HEK293 (cell line): Measurements from ENCODE around the gene FERMT3.

ENCODE experiments used
- CTCF ChIA-PET: fragments of 350-600 bp; formaldehyde crosslinking; extraction: SDS; loops from one replicate; lab custom pipeline; 2021; ENCODE audit warnings: antibody characterized with exemption; lab: Yijun Ruan, JAX
- POLR2A ChIA-PET: fragments of 300-600 bp; formaldehyde crosslinking; extraction: SDS; loops from one replicate; lab custom pipeline; 2020; ENCODE audit warnings: antibody characterized with exemption, inconsistent platforms; lab: Yijun Ruan, JAX
- H3K27ac ChIP-seq: fragments of 200-500 bp; sonication (Bioruptor generic); 2 replicates; pipeline ENCODE4 v1.5.1; 2014; ENCODE audit warnings: low read depth, low read length, control low read depth, inconsistent platforms; ENCODE audit errors: extremely low read depth
- H3K36me3 ChIP-seq, 2 experiments: fragments of 200-500 bp in 1 of 2; sonication (Bioruptor generic) in 1 of 2; 1 replicate in 1 of 2; 2 replicates in 1 of 2; pipeline ENCODE4 v1.5.1; 2014 to 2017; ENCODE audit warnings: inconsistent platforms in 2 of 2, low read length in 2 of 2; ENCODE audit not compliant: control insufficient read depth in 2 of 2, insufficient read depth in 1 of 2
- H3K4me1 ChIP-seq: fragments of 200-500 bp; sonication (Bioruptor generic); 2 replicates; pipeline ENCODE4 v1.5.1; 2014; ENCODE audit warnings: mild to moderate bottlenecking, low read length, inconsistent platforms; ENCODE audit not compliant: control insufficient read depth, insufficient read depth
- H3K4me3 ChIP-seq: 2 replicates; pipeline ENCODE4 v1.5.1; 2011; ENCODE audit warnings: low read depth, mild to moderate bottlenecking, control low read depth, low read length, moderate library complexity
- H3K9me3 ChIP-seq: fragments of 200-500 bp; sonication (Bioruptor generic); 2 replicates; pipeline ENCODE4 v1.5.1; 2014; ENCODE audit warnings: low read depth, low read length, inconsistent platforms; ENCODE audit not compliant: control insufficient read depth, insufficient read depth
- GLIS2 ChIP-seq: fragments of 450-650 bp; formaldehyde crosslinking; IDR thresholded peaks from 2 replicates; pipeline ENCODE4 v1.5.1; 2016; ENCODE audit warnings: missing biosample characterization, missing genetic modification characterization
- KLF1 ChIP-seq: fragments of 450-650 bp; formaldehyde crosslinking; IDR thresholded peaks from 2 replicates; pipeline ENCODE4 v1.5.1; 2016; ENCODE audit warnings: missing biosample characterization, missing genetic modification characterization
- KLF7 ChIP-seq: fragments of 450-650 bp; formaldehyde crosslinking; IDR thresholded peaks from 2 replicates; pipeline ENCODE4 v1.5.1; 2016; ENCODE audit warnings: missing biosample characterization, missing genetic modification characterization, borderline replicate concordance
- REPIN1 ChIP-seq: fragments of 450-650 bp; formaldehyde crosslinking; IDR thresholded peaks from 2 replicates; pipeline ENCODE4 v1.5.1; 2017; ENCODE audit warnings: missing biosample characterization, missing genetic modification characterization, low read depth
- ZBTB1 ChIP-seq: fragments of 450-650 bp; formaldehyde crosslinking; IDR thresholded peaks from 2 replicates; pipeline ENCODE4 v1.5.1; 2016; ENCODE audit warnings: missing biosample characterization, missing genetic modification characterization
- ZFP37 ChIP-seq: fragments of 450-650 bp; formaldehyde crosslinking; IDR thresholded peaks from 2 replicates; pipeline ENCODE4 v1.5.1; 2016; ENCODE audit warnings: missing biosample characterization, missing genetic modification characterization
- ZNF157 ChIP-seq: fragments of 450-650 bp; formaldehyde crosslinking; IDR thresholded peaks from 2 replicates; pipeline ENCODE4 v1.5.1; 2016; ENCODE audit warnings: missing biosample characterization, missing genetic modification characterization
- ZNF19 ChIP-seq: fragments of 450-650 bp; formaldehyde crosslinking; IDR thresholded peaks from 2 replicates; pipeline ENCODE4; 2016; ENCODE audit warnings: missing biosample characterization, missing genetic modification characterization, low read depth
- ZNF292 ChIP-seq: fragments of 450-650 bp; formaldehyde crosslinking; IDR thresholded peaks from 2 replicates; pipeline ENCODE4 v1.5.1; 2016; ENCODE audit warnings: low read depth, missing biosample characterization, missing genetic modification characterization, borderline replicate concordance
- ZNF394 ChIP-seq: fragments of 450-650 bp; formaldehyde crosslinking; IDR thresholded peaks from 2 replicates; pipeline ENCODE4 v1.5.1; 2016; ENCODE audit warnings: missing biosample characterization, missing genetic modification characterization, mild to moderate bottlenecking, moderate library complexity, borderline replicate concordance
- ZNF488 ChIP-seq: fragments of 450-650 bp; formaldehyde crosslinking; IDR thresholded peaks from 2 replicates; pipeline ENCODE4 v1.5.1; 2016; ENCODE audit warnings: missing biosample characterization, missing genetic modification characterization
- ZNF513 ChIP-seq: fragments of 450-650 bp; IDR thresholded peaks from 2 replicates; pipeline ENCODE4 v1.5.1; 2018; ENCODE audit warnings: missing biosample characterization, missing genetic modification characterization
- ZNF521 ChIP-seq: fragments of 450-650 bp; formaldehyde crosslinking; IDR thresholded peaks from 2 replicates; pipeline ENCODE4 v1.5.1; 2017; ENCODE audit warnings: missing biosample characterization, mild to moderate bottlenecking, missing genetic modification characterization
- ZNF549 ChIP-seq: fragments of 450-650 bp; IDR thresholded peaks from 2 replicates; pipeline ENCODE4 v1.5.1; 2018; ENCODE audit warnings: missing biosample characterization, missing genetic modification characterization, mild to moderate bottlenecking, inconsistent platforms, moderate library complexity
- ZNF585B ChIP-seq: fragments of 450-650 bp; formaldehyde crosslinking; IDR thresholded peaks from 2 replicates; pipeline ENCODE4 v1.5.1; 2016; ENCODE audit warnings: missing biosample characterization, missing genetic modification characterization
- ZNF621 ChIP-seq: fragments of 450-650 bp; formaldehyde crosslinking; IDR thresholded peaks from 2 replicates; pipeline ENCODE4 v1.5.1; 2017; ENCODE audit warnings: missing biosample characterization, missing genetic modification characterization
- ZNF660 ChIP-seq: fragments of 450-650 bp; IDR thresholded peaks from 2 replicates; pipeline ENCODE4 v1.5.1; 2018; ENCODE audit warnings: missing biosample characterization, mild to moderate bottlenecking, missing genetic modification characterization
- ZNF791 ChIP-seq: fragments of 450-650 bp; formaldehyde crosslinking; IDR thresholded peaks from 2 replicates; pipeline ENCODE4 v1.5.1; 2016; ENCODE audit warnings: missing biosample characterization, missing genetic modification characterization
- ZSCAN4 ChIP-seq: fragments of 450-650 bp; formaldehyde crosslinking; IDR thresholded peaks from 2 replicates; pipeline ENCODE4 v1.5.1; 2017; ENCODE audit warnings: missing biosample characterization, missing genetic modification characterization

Gene FERMT3

GRCh38 chr11:64201543-64201942, 5.0 kb upstream of the FERMT3 start (continued):
- TF ChIP-seq ZNF19 (tag by site-specific recombination): no peak
- no peak for TF ChIP-seq ZNF394
- no peak for TF ChIP-seq KLF7 (tag by site-specific recombination)
- no peak for TF ChIP-seq ZSCAN4 (tag by site-specific recombination)
- TF ChIP-seq ZBTB1 (tag by site-specific recombination): no peak

GRCh38 chr11:64202992-64203391, 3.5 kb upstream of the FERMT3 start:
- TF ChIP-seq ZNF660 (no peak), GLIS2 (tag by site-specific recombination) (0 out of 2 replicates have a peak, but pooled peaks have one; percentile 20)
- H3K9me3 ChIP-seq: no peaks in the 10 kb centered on the region
- no peak overlapping the region for H3K27ac ChIP-seq
- ChIA-PET CTCF (interaction anchor here (1.0 to 4.7 kb wide), 4 partner anchors 14 to 151 kb away, joined by 7 to 31 read pairs (median 14); partner anchors contain the start of gene STIP1), POLR2A (interaction anchor here (0.6 to 1.5 kb wide), 3 partner anchors 23 to 96 kb away, joined by 3 to 5 read pairs (median 4); partner anchors contain the start of genes NUDT22 and TRPT1)
- peaks cover 17 to 86% of the 10 kb centered on the region in 2 experiments; a peak in 2 of 3 replicates for H3K36me3 ChIP-seq
- H3K4me3 ChIP-seq: no peak overlapping the region
- 0 out of 2 replicates have a peak, but pooled peaks cover 8% of the 10 kb centered on the region for H3K4me1 ChIP-seq

- no peak overlapping the region for H3K4me3 ChIP-seq
- no peak for TF ChIP-seq ZNF488 (tag by site-specific recombination)
- TF ChIP-seq ZNF513: no peak
- TF ChIP-seq ZNF549 (tag by site-specific recombination): no peak
- no peak for TF ChIP-seq ZNF585B
- TF ChIP-seq ZFP37 (tag by site-specific recombination): no peak
- TF ChIP-seq ZNF157: no peak
- TF ChIP-seq ZNF521: no peak
- no peak for TF ChIP-seq ZNF19 (tag by site-specific recombination)
- no peak for TF ChIP-seq ZNF791
- TF ChIP-seq KLF1 (tag by site-specific recombination): no peak
- TF ChIP-seq ZNF292: no peak
- TF ChIP-seq ZNF621 (tag by site-specific recombination): no peak
- no peak for TF ChIP-seq REPIN1 (tag by site-specific recombination)
- TF ChIP-seq, all 188 proteins: peak for 0
- CTCF ChIA-PET: interaction anchor here (0.6 to 4.7 kb wide), 17 partner anchors 8 to 420 kb away, joined by 3 to 78 read pairs (median 8); partner anchors contain the start of genes CATSPERZ, FKBP2, NUDT22 and PLCB3
- peak overlapping the region; percentile 55; the same call in 1 of the 2 replicates for H3K27ac ChIP-seq
- POLR2A ChIA-PET: interaction anchor here (0.6 to 4.7 kb wide), 9 partner anchors 18 to 110 kb away, joined by 3 to 32 read pairs (median 5); partner anchors contain the start of genes NUDT22, STIP1 and TRPT1
- H3K36me3 ChIP-seq: peaks cover 11 to 80% of the 10 kb centered on the region in 2 experiments; a peak in 2 of 3 replicates
- H3K4me1 ChIP-seq: 0 out of 2 replicates have a peak, but pooled peaks cover 8% of the 10 kb centered on the region
- H3K9me3 ChIP-seq: no peaks in the 10 kb centered on the region
Measured at GRCh38 chr11:64203421-64204079, 3.0 kb upstream of the FERMT3 start.
